ENCODE results near the gene DLG1.

DLG1 gene

GRCh38 chr3:197011780-197012539, 286.5 kb downstream of the DLG1 start:
- no peak for DNase-seq

GRCh38 chr3:197010556-197011351, 287.7 kb downstream of the DLG1 start:
- no peak for DNase-seq

DNA sequence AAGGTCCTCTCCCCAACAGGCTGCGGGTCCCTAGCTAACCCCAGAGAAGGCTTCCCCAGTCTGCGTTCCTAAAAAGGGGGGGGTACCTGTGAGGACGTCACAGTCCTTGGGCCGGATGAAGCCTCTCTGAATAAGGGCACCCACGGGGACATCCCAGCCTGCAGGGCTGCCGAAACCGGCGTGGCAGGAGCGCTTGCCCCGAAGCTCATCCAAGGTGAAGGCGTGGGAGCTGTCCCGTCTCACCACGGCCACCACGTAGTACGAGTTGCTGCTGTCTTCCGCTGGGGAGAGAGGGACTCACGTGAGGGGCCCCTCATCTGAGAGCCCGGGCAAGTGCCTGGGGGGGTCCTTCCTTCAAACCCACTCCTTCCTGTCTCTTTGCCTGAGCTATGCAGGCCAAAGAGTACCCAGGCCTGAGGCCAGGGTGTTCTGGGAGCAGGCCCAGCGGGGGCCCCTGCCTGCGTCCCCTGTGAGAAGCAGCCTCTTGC, 288.8 kb downstream of the DLG1 start:
- no peak for DNase-seq

DNA sequence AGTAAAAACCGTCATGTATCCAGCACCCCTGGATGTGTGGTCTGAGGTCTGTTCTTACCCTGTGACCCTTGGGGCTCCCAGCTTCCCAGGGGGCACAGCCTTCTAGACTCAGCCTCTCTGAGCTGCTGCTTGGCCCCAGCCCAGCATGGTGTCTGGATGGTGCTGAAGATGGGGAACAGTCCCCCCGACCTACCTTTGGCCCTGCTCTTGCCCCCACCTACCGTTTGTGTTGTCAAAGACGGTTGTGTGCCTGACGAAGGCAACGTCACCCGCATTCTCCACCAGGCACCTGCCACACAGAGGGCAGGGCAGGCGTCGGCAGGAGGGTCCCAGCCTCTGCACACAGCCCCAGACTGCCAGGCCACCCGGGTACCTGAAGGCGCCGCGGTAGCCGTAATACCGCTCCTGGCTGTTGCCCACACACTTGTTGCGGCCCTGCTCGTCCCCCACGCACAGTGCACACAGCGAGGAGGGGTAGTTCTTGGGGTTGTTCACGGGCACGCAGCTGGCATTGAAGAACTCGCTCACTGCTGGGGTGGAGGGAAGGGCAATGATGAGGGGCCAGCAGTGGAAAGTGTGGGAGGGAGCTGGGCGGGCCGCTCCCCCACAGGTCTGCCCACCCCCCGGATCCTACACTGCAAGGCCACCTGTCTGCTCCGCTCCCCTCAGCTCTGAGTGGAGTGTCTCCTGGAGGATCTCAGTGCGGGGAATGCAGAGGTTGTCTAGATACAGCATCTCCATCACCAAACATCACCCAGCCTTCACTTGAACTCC, 289.8 kb downstream of the DLG1 start:
- no peak for DNase-seq

- DNase-seq = no peak
Observed at GRCh38 chr3:197007953-197008352, 290.5 kb downstream of the DLG1 start.

DNA sequence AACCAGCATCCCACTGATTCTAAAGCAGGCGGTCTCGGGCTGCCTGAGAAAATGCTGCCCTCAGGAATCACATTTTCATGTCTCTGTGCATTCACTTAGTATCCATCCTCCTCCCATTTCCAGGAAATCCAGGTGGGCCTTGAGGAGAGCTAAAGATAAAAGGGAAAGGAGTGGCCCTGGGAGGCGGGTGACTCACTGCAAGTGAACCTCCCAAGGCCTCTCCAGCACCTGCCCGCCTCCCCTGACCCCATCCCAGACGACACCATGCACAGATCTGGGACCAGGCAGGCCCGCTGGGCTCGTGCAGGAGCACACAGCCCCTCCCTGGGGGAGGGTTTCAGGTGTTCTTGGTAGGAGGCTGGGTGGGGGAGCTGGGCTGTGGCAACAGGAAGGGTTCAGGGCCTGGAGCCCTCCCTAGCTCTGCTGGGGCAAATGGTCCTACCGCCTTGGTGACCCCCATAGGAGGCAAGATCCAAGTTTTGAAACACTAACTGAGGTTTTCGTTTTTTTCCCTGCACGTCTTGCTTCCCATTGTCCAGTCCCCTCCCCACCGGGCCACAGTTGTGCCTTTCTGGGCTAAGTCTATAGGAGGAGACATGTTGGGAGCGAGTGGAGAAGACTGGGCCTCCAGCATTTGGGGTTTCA, 291.0 kb downstream of the DLG1 start:
- DNase-seq = no peak

DNA sequence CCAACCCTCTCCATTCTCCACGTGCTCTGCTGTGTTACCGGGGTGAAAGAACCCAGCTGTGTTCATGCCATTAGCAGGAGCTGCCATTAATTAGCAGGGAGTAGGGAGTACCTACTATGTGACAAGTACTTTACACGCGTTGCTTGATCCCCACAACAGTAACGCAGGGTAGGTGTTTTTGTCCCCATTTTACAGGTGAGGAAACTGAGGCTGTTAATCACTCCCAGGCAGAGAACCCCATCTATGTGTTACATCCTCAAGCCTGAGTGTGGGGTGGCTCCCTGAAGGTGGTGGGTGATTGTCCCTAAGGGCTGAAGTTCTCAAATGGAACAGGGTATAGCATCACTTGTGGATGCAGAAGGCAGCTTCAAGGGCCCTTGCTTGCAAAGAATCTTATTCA, 291.6 kb downstream of the DLG1 start:
- DNase-seq = no peak

DNA sequence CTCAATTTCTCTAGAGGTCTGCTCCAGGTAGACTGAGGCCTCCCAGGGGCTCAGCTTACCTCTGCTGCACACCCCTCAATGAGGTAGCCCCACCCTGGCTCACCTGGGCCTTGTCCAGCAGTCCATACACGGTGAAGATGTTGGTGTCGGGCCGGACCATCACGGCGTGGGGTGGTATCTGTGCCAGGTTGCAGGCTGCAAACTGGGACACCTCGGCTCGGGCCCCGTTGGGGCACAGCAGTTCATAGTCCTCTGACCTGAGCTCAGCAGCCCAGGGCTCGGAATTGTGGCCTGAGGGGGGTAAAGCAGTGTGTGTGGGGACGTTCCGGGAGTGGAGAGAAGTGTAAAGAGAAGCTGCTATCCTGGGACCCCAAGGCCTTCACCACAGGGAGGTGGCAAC, 292.0 kb downstream of the DLG1 start:
- DNase-seq = no peak

DNA sequence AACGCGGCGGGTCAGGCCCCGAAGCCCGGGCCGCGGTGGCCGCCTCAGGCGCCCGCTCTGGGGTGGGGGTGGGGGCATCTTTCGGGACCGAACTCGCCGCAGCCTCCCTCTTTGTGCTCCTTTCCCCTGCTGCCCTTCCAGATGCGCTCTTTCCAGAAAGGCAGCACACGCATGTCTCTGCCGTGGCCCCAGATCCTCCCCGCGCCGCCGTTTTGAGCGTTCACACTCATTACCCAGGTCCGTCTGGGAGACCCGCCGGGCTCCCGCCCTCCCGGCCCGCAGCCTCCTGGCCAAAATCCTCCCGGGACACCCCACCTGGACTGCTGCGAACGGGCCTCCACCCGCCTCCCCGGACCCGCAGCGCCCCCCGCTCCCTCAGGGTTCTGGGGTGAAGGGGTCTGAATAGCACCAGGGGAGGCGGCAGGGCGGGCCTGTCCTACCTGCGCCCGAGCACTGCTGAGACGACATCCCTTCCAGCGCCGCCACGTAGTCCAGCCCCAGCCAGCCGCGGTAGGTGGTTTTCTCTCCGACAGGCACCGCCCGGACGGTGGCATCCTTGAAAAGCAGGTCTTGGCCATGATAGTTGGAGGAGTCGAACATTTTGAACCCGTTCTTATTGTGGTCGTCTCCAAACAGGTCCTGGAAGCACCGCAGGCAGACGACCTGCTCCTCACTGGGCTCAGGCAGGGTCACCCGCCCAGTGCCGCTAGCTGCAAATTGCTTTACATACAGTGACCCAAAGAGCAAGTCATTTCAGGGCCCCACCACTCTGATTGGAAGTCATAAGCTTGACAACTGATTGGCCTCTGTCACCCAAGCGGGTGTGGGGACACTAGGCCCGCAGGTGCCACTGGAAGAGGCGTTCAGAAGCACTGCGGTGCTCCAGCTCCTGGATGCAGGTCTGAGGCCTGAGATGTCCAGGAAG, 294.7 kb downstream of the DLG1 start:
- DNase-seq = peak in 1 of 5 experiments; percentile 41

DNA sequence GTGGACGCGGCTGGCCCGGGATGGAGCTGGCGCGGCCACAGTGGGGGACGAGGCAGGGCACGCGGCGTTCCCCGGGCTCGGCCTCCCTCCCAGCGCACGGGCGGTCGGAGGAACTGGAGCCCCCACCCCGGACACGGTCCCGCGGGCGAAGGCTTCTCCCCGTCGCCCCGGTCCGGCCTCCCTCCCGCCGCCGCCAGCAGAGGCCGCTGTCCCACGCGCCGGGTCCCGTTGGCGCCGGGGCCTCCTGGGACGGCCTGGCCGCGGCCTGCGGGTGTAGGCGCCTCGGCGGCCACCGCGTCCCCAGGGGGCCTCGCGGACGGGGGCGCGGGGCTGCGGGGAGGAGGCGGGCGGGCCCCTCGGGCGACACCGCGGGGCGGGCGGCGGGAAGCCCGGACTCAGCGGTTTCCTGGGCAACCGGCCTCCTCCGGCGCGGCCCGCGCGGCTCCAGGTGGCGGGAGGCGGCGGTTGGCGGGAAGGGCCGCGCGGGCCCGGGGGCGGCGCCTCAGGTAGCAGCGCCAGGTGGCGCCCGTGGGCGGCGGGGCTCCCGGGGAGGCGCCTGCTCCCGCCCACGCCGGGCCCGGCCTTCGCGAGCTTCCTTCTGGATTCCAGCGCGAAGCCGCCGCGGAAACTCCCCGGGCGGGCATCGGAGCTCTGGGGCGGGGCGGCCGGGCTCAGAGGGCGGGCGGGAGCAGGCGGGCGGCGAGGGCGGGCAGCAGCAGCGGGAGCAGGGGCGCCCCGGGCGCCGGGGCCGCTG, 295.5 kb downstream of the DLG1 start:
- DNase-seq = peak; percentile 67 to 81 (median 76)

- no peak for DNase-seq
Observed at GRCh38 chr3:197001972-197002700, 296.3 kb downstream of the DLG1 start.

- no peak for DNase-seq
Observed at GRCh38 chr3:197001106-197001971, 297.1 kb downstream of the DLG1 start.

DNA sequence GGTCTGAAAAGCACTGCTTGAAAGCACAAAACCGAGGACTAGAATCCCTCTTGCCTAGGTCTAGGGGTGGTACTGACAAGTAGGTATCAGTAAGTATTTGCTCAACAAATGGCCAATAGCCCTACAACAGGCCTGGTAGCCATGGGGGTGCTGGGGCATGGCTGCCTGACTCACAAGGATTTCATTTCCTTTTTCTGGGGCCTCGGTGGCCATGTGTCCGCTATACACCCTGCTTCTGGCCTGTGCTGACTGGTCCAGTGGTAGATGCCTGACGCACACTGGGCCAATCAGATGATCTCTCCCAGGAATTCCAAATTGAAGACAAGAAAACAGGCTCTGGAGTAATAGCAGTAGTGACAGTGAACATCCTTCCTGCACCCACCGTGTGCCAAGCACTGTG, 298.2 kb downstream of the DLG1 start:
- no peak for DNase-seq

DNA sequence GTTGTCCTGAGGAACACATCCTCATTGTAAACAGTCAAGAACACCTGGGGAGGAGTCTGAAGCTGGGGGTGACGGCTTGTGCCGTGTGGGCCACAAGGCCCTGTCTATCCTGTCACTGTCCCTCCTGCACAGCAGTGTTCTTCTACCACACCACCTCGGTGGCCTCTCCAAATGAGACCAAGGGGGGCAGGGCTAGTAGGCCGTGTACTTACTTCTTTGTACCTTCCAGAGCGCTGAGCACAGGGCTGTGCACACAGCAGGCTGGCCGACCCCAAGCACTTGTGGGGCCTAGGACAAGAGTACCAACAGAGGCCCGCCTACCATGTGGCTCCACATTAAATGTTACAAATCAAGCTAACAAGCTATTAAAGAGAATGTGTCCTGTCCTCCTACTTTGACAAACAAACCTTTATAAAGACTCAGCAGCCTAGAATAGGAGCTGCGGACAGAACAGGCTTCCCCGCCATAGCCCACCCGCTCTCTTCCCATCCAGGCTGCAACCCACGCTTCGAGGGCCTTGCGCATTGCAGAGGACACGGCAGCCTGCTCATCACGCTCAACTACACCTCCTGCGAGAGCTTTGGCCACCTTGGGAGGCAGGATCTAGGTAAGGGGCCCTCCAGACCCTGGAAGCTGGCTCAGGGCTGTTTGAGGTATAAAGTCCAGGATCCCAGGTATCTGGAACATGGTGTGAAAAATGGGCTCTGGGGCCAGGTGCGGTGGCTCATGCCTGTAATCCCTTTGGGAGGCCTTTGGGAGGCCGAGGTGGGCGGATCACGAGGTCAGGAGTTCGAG, 299.2 kb downstream of the DLG1 start:
- DNase-seq = no peak

DNA sequence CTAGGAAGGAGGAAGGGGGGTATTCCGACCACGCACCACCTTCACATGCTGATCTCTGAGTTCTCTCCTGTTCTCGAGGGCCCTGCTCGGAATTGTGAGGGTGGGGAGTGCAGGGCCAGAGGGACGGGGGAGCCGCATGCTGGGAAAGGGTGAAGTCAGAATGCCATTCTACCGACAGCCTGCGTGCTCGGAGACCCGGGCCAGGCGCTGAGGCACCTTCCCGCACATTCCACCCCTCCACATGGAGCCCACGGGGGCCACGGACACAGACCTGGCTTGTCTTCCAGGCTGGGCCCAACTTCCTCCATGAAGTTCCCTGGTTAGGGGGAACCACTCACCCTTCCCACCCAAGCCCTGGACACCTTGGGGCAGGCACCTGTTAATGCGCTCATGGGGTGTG, 301.1 kb downstream of the DLG1 start:
- no peak for DNase-seq

DNA sequence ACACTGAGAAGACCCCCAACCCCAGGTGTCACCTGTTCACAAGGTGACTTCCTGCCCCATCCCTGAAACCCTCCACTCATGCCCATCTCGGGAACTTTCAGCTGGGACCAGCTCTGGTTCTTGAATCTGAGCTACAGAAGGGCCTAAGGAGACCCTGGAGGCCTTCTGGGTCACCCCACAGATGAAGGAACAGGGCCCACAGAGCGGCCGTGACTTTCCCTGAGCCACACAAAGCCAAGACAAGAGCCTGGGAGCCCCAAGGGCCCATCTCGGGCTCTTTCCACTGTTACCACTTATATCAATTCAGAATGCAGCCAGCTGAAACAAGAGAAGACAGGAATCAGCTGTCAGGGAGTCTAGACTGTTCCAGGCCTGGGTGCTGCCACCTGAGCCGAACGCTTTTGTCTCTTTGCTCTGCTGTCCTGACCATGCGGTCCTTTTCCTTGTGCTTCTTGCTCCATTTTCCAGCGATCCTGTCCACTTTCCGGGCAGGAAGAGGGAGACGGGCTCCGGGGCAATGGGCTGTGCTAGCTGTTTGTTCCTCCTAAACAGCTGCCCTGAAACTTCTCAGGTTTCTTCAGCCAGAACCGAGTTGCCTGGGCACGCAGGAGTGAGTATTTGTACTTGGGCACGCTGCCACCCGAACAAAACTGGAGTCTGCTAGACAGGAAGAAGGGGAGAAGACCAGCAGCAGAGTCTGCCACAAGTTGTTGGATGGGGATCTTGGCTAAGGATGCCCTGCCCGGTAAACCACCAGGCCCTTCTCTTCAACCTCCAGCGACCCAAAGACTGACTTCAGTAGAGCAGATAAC, 301.8 kb downstream of the DLG1 start:
- no peak for DNase-seq

DNA sequence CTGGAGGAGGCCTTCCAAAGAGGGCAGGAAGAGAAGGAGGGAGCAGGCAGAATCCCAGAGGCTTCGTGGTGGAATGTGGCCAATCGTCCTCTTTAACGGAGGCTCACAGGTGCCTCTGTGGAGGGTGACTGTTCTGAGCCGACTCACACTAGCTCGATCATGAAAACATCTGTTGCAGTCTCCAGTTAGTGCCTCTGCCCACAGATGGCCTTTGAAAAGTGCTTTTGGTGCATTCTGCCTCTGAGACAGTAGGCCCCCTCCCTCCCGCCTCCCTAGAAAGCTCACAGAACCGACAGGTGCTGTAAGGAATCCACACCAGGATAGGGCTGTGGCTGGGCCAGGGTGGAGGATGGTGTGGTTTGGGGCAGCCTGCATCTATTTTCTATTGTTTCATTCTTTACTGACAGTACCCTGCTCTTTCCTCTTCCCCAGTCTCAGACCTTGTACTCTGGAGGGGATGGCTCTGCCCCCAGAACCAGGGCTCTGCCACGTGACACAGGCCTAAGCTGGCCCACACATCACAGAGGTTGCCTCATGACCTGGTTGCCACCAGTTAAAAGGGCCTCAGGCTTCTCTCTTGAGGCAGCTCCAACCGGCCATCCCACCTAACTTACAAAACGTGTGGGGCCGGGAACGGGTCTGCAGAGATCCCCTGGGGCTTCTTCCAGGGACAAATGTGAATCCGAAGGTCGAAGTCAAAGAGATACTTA, 302.6 kb downstream of the DLG1 start:
- no peak for DNase-seq

All from T-helper 2 cell (primary cell).